GM18511 (cell line): ENCODE measurements around the gene KLK11.

Experiments used
- ATAC-seq: cut with Tn5 transposase; IDR thresholded peaks from one replicate; pipeline ENCODE4 v1.9.1; 2021; ENCODE audit warnings: mild to moderate bottlenecking, moderate library complexity; ENCODE audit not compliant: unreplicated experiment

The KLK11 gene

GRCh38 chr19:50975766-50976165 is 50.6 kb downstream of the KLK11 start:
- ATAC-seq = no peak

- ATAC-seq = no peak
Measured at GRCh38 chr19:50974702-50975556, 51.5 kb downstream of the KLK11 start.

- no peak for ATAC-seq
Measured at GRCh38 chr19:50972795-50973376, 53.5 kb downstream of the KLK11 start.
